HG02610 (cell line): ENCODE results near the gene AKNAD1.

Source experiments
- ATAC-seq: cut with Tn5 transposase; IDR thresholded peaks from one replicate; pipeline ENCODE4 v1.9.1; 2021; ENCODE audit warnings: mild to moderate bottlenecking, moderate library complexity; ENCODE audit not compliant: unreplicated experiment

AKNAD1 gene

GRCh38 chr1:108832929-108833328 lies 24.0 kb downstream of the AKNAD1 start:
- ATAC-seq: no peak

- no peak for ATAC-seq
Observed at GRCh38 chr1:108831225-108831624, 25.7 kb downstream of the AKNAD1 start.

- ATAC-seq: no peak
Observed at GRCh38 chr1:108830119-108831008, 26.5 kb downstream of the AKNAD1 start.

GRCh38 chr1:108829498-108829916 lies 27.4 kb downstream of the AKNAD1 start:
- ATAC-seq: no peak

- ATAC-seq: peak; percentile 64
Observed at GRCh38 chr1:108828074-108828961, 28.6 kb downstream of the AKNAD1 start.

GRCh38 chr1:108826081-108826635 lies 30.7 kb downstream of the AKNAD1 start:
- ATAC-seq: no peak

GRCh38 chr1:108824051-108824450 lies 32.8 kb downstream of the AKNAD1 start:
- ATAC-seq: no peak

GRCh38 chr1:108823632-108824031 lies 33.3 kb downstream of the AKNAD1 start:
- no peak for ATAC-seq

- ATAC-seq: no peak
Observed at GRCh38 chr1:108819878-108820277, 37.0 kb downstream of the AKNAD1 start.

- ATAC-seq: no peak
Observed at GRCh38 chr1:108817811-108818210, 39.1 kb downstream of the AKNAD1 start.

GRCh38 chr1:108817016-108817415 lies 39.9 kb downstream of the AKNAD1 start:
- no peak for ATAC-seq

GRCh38 chr1:108816049-108816893 lies 40.6 kb downstream of the AKNAD1 start:
- ATAC-seq: no peak

GRCh38 chr1:108815566-108815965 lies 41.3 kb downstream of the AKNAD1 start:
- ATAC-seq: no peak

GRCh38 chr1:108814343-108815125 lies 42.4 kb downstream of the AKNAD1 start:
- no peak for ATAC-seq

GRCh38 chr1:108813326-108813725 lies 43.6 kb downstream of the AKNAD1 start:
- ATAC-seq: no peak

GRCh38 chr1:108811611-108812010 lies 45.3 kb downstream of the AKNAD1 start:
- ATAC-seq: no peak

- ATAC-seq: no peak
Observed at GRCh38 chr1:108808438-108808837, 48.5 kb downstream of the AKNAD1 start.

- no peak for ATAC-seq
Observed at GRCh38 chr1:108803548-108803947, 53.3 kb downstream of the AKNAD1 start.

GRCh38 chr1:108801101-108801500 lies 55.8 kb downstream of the AKNAD1 start:
- ATAC-seq: no peak

- no peak for ATAC-seq
Observed at GRCh38 chr1:108799001-108799400, 57.9 kb downstream of the AKNAD1 start.
